ENCODE results near the gene TFF1.

Gene TFF1

GRCh38 chr21:42403611-42404231 lies 37.4 kb upstream of the TFF1 start, which contains the start of gene UBASH3A:
TSS of gene UBASH3A (plus strand) at chr21:42403902. CDS start at chr21:42403946, 44 bp downstream.
- no peaks in the 10 kb centered on the region for H3K27me3 ChIP-seq (ENCODE audit: low read depth, low read length)

GRCh38 chr21:42401820-42402251 lies 35.5 kb upstream of the TFF1 start:
- H3K36me3 ChIP-seq (replicated peaks; ENCODE audit: low read depth, low read length) = no peaks in the 10 kb centered on the region
- H3K27ac ChIP-seq (ENCODE audit: low read length) = no peak overlapping the region
- TF ChIP-seq EZH2phosphoT487 (IDR thresholded peaks at IDR 0.05; ENCODE audit: low read depth) = no peak
- no peak for TF ChIP-seq CTCF (IDR thresholded peaks at IDR 0.05; ENCODE audit: low read depth, low read length)
- H3K9me3 ChIP-seq (ENCODE audit: insufficient read depth, low read length) = peaks cover 4% of the 10 kb centered on the region; the same call in 1 of the 2 replicates
- no peaks in the 10 kb centered on the region for H3K27me3 ChIP-seq (ENCODE audit: low read depth, low read length)
- peaks cover 6% of the 10 kb centered on the region; the same call in 1 of the 2 replicates for H3K4me1 ChIP-seq (ENCODE audit: low read length)
- H3K9ac ChIP-seq (ENCODE audit: low read length) = no peak overlapping the region
- no peak overlapping the region for H3K4me3 ChIP-seq (ENCODE audit: low read length)
- H3K4me2 ChIP-seq (ENCODE audit: low read length) = no peak overlapping the region
- H2AFZ ChIP-seq (ENCODE audit: low read depth, low read length) = no peak overlapping the region; the same call in 1 of the 2 replicates
- H3K79me2 ChIP-seq (ENCODE audit: low read length) = no peaks in the 10 kb centered on the region
- H4K20me1 ChIP-seq (ENCODE audit: insufficient read depth, low read length) = no peaks in the 10 kb centered on the region

More at GRCh38 chr21:42403611-42404231, 37.4 kb upstream of the TFF1 start, which contains the start of gene UBASH3A:
- H3K9me3 ChIP-seq (ENCODE audit: insufficient read depth, low read length) = peaks cover 4% of the 10 kb centered on the region; the same call in 1 of the 2 replicates
- no peak within 1 kb of the TSS for H3K27ac ChIP-seq (ENCODE audit: low read length)
- no peak within 1 kb of the TSS for H3K4me3 ChIP-seq (ENCODE audit: low read length)
- no peak within 1 kb of the TSS for H3K9ac ChIP-seq (ENCODE audit: low read length)
- TF ChIP-seq EZH2phosphoT487 (IDR thresholded peaks at IDR 0.05; ENCODE audit: low read depth) (no peak), CTCF (IDR thresholded peaks at IDR 0.05; ENCODE audit: low read depth, low read length) (no peak)
- no peaks in the 10 kb centered on the region for H3K79me2 ChIP-seq (ENCODE audit: low read length)
- no peak within 1 kb of the TSS for H3K4me2 ChIP-seq (ENCODE audit: low read length)
- no peak within 1 kb of the TSS for H2AFZ ChIP-seq (ENCODE audit: low read depth, low read length)
- peaks cover 7% of the 10 kb centered on the region; the same call in 1 of the 2 replicates for H3K4me1 ChIP-seq (ENCODE audit: low read length)
- H3K36me3 ChIP-seq (replicated peaks; ENCODE audit: low read depth, low read length) = no peaks in the 10 kb centered on the region
- H4K20me1 ChIP-seq (ENCODE audit: insufficient read depth, low read length) = no peaks in the 10 kb centered on the region

- H3K9ac ChIP-seq (ENCODE audit: low read length) = no peak overlapping the region
- H3K27me3 ChIP-seq (ENCODE audit: low read depth, low read length) = no peaks in the 10 kb centered on the region
- H3K9me3 ChIP-seq (ENCODE audit: insufficient read depth, low read length) = peaks cover 4% of the 10 kb centered on the region; the same call in 1 of the 2 replicates
Observed at GRCh38 chr21:42401154-42401553, 34.8 kb upstream of the TFF1 start.

More at GRCh38 chr21:42401154-42401553, 34.8 kb upstream of the TFF1 start:
- H3K36me3 ChIP-seq (replicated peaks; ENCODE audit: low read depth, low read length) = no peaks in the 10 kb centered on the region
- H3K4me1 ChIP-seq (ENCODE audit: low read length) = no peaks in the 10 kb centered on the region
- no peak for TF ChIP-seq EZH2phosphoT487 (IDR thresholded peaks at IDR 0.05; ENCODE audit: low read depth)
- no peak for TF ChIP-seq CTCF (IDR thresholded peaks at IDR 0.05; ENCODE audit: low read depth, low read length)
- no peak overlapping the region for H2AFZ ChIP-seq (ENCODE audit: low read depth, low read length)
- no peak overlapping the region for H3K4me2 ChIP-seq (ENCODE audit: low read length)
- H3K4me3 ChIP-seq (ENCODE audit: low read length) = no peak overlapping the region
- H3K79me2 ChIP-seq (ENCODE audit: low read length) = no peaks in the 10 kb centered on the region
- no peaks in the 10 kb centered on the region for H4K20me1 ChIP-seq (ENCODE audit: insufficient read depth, low read length)
- no peak overlapping the region for H3K27ac ChIP-seq (ENCODE audit: low read length)

All from OCI-LY3 (cell line).